Gastrocnemius medialis (tissue), 4 donors: ENCODE data around the gene SPRY4. TPM values are rescaled to one million over a fixed set of nuclear protein-coding genes. Genes with fewer than 3 reads are reported as not detected.
"Not testable (repeated sequence)": the region's sequence is repeated elsewhere in the genome, so short reads cannot be mapped to it uniquely, and the experiment has no call there.

Experiments used
- ATAC-seq, 2 donors: fragments of 150-250 bp; one replicate each; pipeline ENCODE4 v1.9.1; 2016
- DNase-seq, 2 donors: peaks; one replicate each; pipeline ENCODE4 v3.0.0-alpha.2; 2019
- H3K27ac ChIP-seq, 4 donors: fragments of 200-600 bp; sonication (generic); 1 replicate in 1 of 4; 2 replicates in 3 of 4; pipeline ENCODE4 v1.5.1; 2016 to 2018; ENCODE audit warnings: mild to moderate bottlenecking in 2 of 4, moderate library complexity in 1 of 4
- H3K27me3 ChIP-seq, 3 donors: fragments of 200-600 bp; sonication (generic) in 2 of 3; 1 replicate in 1 of 3; 2 replicates in 2 of 3; pipeline versions ENCODE4 v1.5.1 to v1.6.0; 2016 to 2019; ENCODE audit warnings: mild to moderate bottlenecking in 1 of 3, moderate library complexity in 1 of 3
- H3K36me3 ChIP-seq, 2 donors: fragments of 200-600 bp; sonication (generic) in 1 of 2; one replicate each; pipeline ENCODE4 v1.5.1; 2017 to 2018
- H3K4me1 ChIP-seq, 2 donors: fragments of 200-600 bp; sonication (generic) in 1 of 2; one replicate each; pipeline ENCODE4 v1.5.1; 2016 to 2017; ENCODE audit warnings: mild to moderate bottlenecking in 2 of 2
- H3K4me3 ChIP-seq, 4 donors: fragments of 200-600 bp; sonication (generic) in 3 of 4; 1 replicate in 1 of 4; 2 replicates in 3 of 4; pipeline ENCODE4 v1.5.1; 2016 to 2019; ENCODE audit warnings: mild to moderate bottlenecking in 2 of 4
- H3K9me3 ChIP-seq, 3 donors: fragments of 200-600 bp; sonication (generic) in 2 of 3; 1 replicate in 1 of 3; 2 replicates in 2 of 3; pipeline ENCODE4 v1.5.1; 2016 to 2019
- CTCF ChIP-seq, 5 experiments: fragments of 450-650 bp in 3 of 5; fragments of 200-600 bp in 2 of 5; sonication (generic) in 2 of 5; IDR thresholded peaks in 4 of 5; conservative IDR thresholded peaks in 1 of 5; 1 replicate in 4 of 5; 2 replicates in 1 of 5; pipeline ENCODE4 v1.5.1; 2016 to 2019; ENCODE audit warnings: antibody characterized with exemption in 5 of 5, mild to moderate bottlenecking in 3 of 5, moderate library complexity in 3 of 5
- POLR2A ChIP-seq, 2 donors: fragments of 450-650 bp; IDR thresholded peaks; one replicate each; pipeline ENCODE4 v1.6.1; 2017; ENCODE audit warnings: antibody characterized with exemption in 2 of 2, mild to moderate bottlenecking in 2 of 2, moderate library complexity in 2 of 2
- in situ Hi-C, 4 donors: fragments of 200-750 bp; cut with MboI; loops; one replicate each; pipeline versions ENCODE4 v1.15.0 to v1.8.0; 2017; ENCODE audit warnings: low sequenced_read_pairs in 4 of 4
- intact Hi-C: fragments of 100-400 bp; cut with DNase I; formaldehyde crosslinking; loops from one replicate; pipeline ENCODE4 v1.15.1; 2023; ENCODE audit warnings: low total_unique reads
- total RNA-seq, 4 donors: library from RNA; depleted of rRNA; stranded (reverse); fragments of >200 nt; gene quantifications; one replicate each; pipeline versions ENCODE4 v1.1.0 to v1.2.3, GENCODE V29; 2016

The SPRY4 gene
- total RNA-seq, 4 donors from 2014 or later: 4.3 to 6.9 (median 5.9) TPM

DNA sequence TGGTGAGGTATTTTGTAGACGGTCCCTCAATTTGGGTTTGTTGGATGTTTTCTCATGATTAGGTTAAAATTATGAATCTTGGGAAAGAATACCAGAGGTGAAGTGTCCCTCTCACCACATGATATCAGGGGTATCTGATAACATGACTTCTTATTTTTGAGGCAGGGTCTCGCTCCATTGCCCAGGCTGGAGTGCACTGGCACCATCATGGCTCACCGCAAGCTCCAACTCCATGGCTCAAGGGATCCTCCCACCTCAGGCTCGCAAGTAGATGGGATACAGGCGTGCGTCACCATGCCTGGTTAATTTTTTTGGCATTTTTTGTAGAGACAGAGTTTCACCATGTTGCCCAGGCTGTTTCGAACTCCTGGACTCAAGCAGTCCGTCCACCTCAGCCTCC, 24.1 kb downstream of the SPRY4 start:
- in situ Hi-C loops (no loop called here), intact Hi-C loops (no loop called here)
- no peaks in the 10 kb centered on the region for H3K9me3 ChIP-seq
- DNase-seq (no peak), ATAC-seq (no peak)
- no peak overlapping the region for H3K4me3 ChIP-seq
- H3K4me1 ChIP-seq: peaks cover 0 to 3% of the 10 kb centered on the region in 2 donors
- no peak overlapping the region for H3K27ac ChIP-seq
- H3K27me3 ChIP-seq: no peaks in the 10 kb centered on the region
- no peaks in the 10 kb centered on the region for H3K36me3 ChIP-seq
- TF ChIP-seq CTCF (IDR thresholded peaks at IDR 0.05 in 4 of 5, conservative IDR thresholded peaks at IDR 0.05 in 1 of 5): no peak
- TF ChIP-seq POLR2A (IDR thresholded peaks at IDR 0.05): no peak

DNA sequence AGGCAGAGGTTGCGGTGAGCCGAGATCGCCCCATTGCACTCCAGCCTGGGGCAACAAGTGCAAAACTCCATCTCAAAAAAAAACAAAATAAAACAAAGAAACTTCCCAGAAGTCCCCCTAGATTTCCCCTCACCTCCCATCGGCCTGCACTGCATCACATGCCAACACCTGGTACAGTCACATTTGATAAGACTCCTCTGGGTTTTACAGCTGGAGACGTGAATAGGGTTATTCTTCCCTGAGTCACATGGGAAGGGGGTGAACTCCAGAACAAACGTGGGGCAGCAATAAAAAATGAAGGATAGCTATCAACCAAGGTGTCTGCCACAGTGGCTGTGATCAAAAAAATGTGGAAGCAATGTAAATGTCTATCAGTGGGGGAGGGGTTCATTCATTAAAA, 26.0 kb downstream of the SPRY4 start:
- no peak for DNase-seq
- no peaks in the 10 kb centered on the region for H3K36me3 ChIP-seq
- TF ChIP-seq CTCF (IDR thresholded peaks at IDR 0.05 in 4 of 5, conservative IDR thresholded peaks at IDR 0.05 in 1 of 5) (no peak), POLR2A (IDR thresholded peaks at IDR 0.05) (no peak)
- H3K9me3 ChIP-seq: no peaks in the 10 kb centered on the region
- H3K27me3 ChIP-seq: no peaks in the 10 kb centered on the region
- H3K27ac ChIP-seq: no peak overlapping the region
- in situ Hi-C loops (no loop called here), intact Hi-C loops (no loop called here)
- peaks cover 0 to 3% of the 10 kb centered on the region in 2 donors for H3K4me1 ChIP-seq
- no peak overlapping the region for H3K4me3 ChIP-seq
- no peak for ATAC-seq

DNA sequence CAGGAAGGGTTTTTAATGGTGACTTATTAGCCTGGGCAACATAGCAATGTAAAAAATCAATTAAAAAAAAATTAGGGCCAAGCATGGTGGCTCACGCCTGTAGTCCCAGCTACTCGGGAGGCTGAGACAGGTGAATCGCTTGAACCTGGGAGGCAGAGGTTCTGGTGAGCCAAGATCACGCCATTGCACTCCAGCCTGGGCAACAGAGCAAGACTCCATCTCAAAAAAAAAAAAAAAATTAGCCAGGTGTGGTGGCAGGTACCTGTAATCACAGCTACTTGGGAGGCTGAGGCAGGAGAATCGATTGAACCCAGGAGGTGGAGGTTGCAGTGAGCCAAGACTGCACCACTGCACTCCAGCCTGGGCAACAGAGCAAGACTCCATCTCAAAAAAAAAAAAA, 27.0 kb downstream of the SPRY4 start:
- H3K4me1 ChIP-seq, H3K36me3 ChIP-seq, intact Hi-C loops, H3K4me3 ChIP-seq, in situ Hi-C loops, H3K27ac ChIP-seq, H3K9me3 ChIP-seq, H3K27me3 ChIP-seq, ATAC-seq, DNase-seq: not testable (repeated sequence)

- in situ Hi-C loops: no loop called here
- H3K36me3 ChIP-seq: no peaks in the 10 kb centered on the region
- peak overlapping the region in 1 of 4 donors; percentile 28 for H3K27ac ChIP-seq
- no peaks in the 10 kb centered on the region for H3K9me3 ChIP-seq
- no peaks in the 10 kb centered on the region for H3K27me3 ChIP-seq
- ATAC-seq (no peak), DNase-seq (no peak)
- H3K4me3 ChIP-seq: no peak overlapping the region
- TF ChIP-seq CTCF (IDR thresholded peaks at IDR 0.05 in 4 of 5, conservative IDR thresholded peaks at IDR 0.05 in 1 of 5): no peak
- TF ChIP-seq POLR2A (IDR thresholded peaks at IDR 0.05): no peak
- H3K4me1 ChIP-seq: peaks cover 0 to 3% of the 10 kb centered on the region in 2 donors
- intact Hi-C loops: no loop called here
These were observed 27.9 kb downstream of the SPRY4 start for GRCh38 chr5:142296914-142297417.

DNA sequence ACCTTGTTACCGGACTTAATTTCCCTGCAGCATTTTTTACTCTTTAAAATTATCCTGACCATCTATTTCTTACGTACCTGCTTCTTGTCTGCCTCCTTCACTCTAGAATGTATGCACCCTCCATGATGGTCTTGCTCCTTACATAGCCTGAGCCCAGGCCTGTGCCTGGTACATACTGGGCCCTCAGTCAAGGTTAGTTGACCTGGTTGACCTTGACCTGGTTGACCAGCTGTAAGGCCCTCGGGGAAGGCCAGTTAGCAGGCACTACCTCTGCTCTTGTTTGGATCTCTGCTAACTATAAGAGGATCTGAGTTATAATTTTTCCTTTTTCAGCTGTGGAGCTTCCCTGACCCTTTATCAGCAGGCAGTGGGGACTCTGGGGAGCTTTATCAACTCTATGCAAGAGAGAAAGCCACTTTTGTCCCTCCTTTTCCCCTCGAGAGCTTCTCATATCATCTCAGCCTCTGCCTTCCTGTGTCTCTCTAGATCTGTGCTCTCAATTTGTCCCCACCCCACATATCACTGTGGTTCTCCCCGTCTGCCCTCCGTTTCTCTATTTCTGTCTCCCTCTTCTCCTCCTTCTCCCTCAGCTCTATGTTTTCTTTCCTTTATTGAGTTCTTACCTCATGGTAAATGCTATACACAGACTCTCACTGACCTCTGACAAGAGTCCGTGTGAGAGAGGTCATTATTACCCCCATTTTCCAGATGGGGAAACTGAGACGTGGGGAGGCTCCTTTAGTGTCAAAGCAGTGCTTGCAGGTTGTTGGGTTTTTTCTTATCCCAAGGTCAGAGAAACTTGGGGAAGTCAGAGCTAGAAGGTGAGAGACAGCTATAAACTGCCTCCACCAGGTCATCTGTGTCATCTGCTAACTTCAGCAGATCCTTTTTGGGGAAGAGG, 28.6 kb downstream of the SPRY4 start:
- DNase-seq (no peak), ATAC-seq (no peak)
- Histone ChIP-seq H3K36me3 (no peaks in the 10 kb centered on the region), H3K27me3 (no peaks in the 10 kb centered on the region), H3K9me3 (no peaks in the 10 kb centered on the region), H3K4me1 (peaks cover 0 to 3% of the 10 kb centered on the region in 2 donors), H3K27ac (peak overlapping the region in 1 of 4 donors; percentile 28), H3K4me3 (no peak overlapping the region)
- in situ Hi-C loops (no loop called here), intact Hi-C loops (no loop called here)
- TF ChIP-seq CTCF (IDR thresholded peaks at IDR 0.05 in 4 of 5, conservative IDR thresholded peaks at IDR 0.05 in 1 of 5) (no peak), POLR2A (IDR thresholded peaks at IDR 0.05) (no peak)
